ENCODE results near the gene ARRDC3.

- TF ChIP-seq CTCF (IDR thresholded peaks at IDR 0.05; ENCODE audit: poor library complexity, severe bottlenecking) = no peak
- no peak for TF ChIP-seq POLR2AphosphoS5 (IDR thresholded peaks at IDR 0.05)
These were observed 20.3 kb upstream of the ARRDC3 start for GRCh38 chr5:91403438-91403837.

Measured in neural cell (in vitro differentiated cells).